A549 treated with Hydrocortisone at 1 μM for 4 hours (cell line): ENCODE data around the gene RNF175. TPM values are rescaled to one million over a fixed set of nuclear protein-coding genes. Genes with fewer than 3 reads are reported as not detected.

Source experiments
- total RNA-seq: library from RNA; stranded (reverse); fragments of 200-300 nt; extraction: Qiagen RNA extraction; gene quantifications from 5 replicates; pipeline ENCODE4 v1.2.3, GENCODE V29; 2022

The RNF175 gene
- not detected in 5 replicates for total RNA-seq

GRCh38 chr4:153759407-153760316 lies at the start of gene RNF175:
Gene RNF175 (minus strand): TSS chr4:153760024. CDS start chr4:153759862, 162 bp downstream.

DNA sequence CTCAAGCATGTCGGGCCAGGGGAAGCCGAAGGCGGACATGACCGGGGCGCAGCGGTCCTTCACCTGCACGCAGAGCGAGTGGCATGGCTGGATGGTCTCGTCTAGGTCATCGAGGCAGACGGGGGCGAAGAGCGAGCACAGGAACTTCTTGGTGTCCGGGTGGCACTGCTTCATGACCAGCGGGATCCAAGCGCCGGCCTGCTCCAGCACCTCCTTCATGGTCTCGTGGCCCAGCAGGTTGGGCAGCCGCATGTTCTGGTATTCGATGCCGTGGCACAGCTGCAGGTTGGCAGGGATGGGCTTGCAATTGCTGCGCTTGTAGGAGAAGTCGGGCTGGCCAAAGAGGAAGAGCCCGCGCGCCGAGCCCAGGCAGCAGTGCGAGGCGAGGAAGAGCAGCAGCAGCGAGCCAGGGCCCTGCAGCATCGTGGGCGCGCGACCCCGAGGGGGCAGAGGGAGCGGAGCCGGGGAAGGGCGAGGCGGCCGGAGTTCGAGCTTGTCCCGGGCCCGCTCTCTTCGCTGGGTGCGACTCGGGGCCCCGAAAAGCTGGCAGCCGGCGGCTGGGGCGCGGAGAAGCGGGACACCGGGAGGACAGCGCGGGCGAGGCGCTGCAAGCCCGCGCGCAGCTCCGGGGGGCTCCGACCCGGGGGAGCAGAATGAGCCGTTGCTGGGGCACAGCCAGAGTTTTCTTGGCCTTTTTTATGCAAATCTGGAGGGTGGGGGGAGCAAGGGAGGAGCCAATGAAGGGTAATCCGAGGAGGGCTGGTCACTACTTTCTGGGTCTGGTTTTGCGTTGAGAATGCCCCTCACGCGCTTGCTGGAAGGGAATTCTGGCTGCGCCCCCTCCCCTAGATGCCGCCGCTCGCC lies 28.8 kb upstream of the RNF175 start, which contains the start of gene SFRP2:
Gene SFRP2 (minus strand): TSS at position 671 of the 864 bp plus-strand sequence. CDS start 248 bp downstream, at position 423.

GRCh38 chr4:153684182-153684970 lies 75.4 kb downstream of the RNF175 start, which contains the start of gene TLR2:
Gene TLR2 (plus strand): TSS chr4:153684280. CDS start chr4:153702908, 18,628 bp downstream.

Other genes starting within 250 kb of the RNF175 start
- 0.59 to 0.71 TPM (median 0.61 TPM) in 5 replicates for gene TLR2, start 75.7 kb downstream of the RNF175 start, total RNA-seq
- 0.05 TPM in 1 of 5 replicates, not detected in the others for gene SFRP2, start 29.1 kb upstream of the RNF175 start, total RNA-seq